H9 (cell line): ENCODE results near the gene NCKAP5. TPM values are rescaled to one million over a fixed set of nuclear protein-coding genes. Genes with fewer than 3 reads are reported as not detected.

ENCODE experiments used
- DNase-seq: peaks from one replicate; pipeline ENCODE4 v3.0.0-alpha.2; 2017
- H2AFZ ChIP-seq: one replicate; pipeline ENCODE4 v1.6.1; 2013; ENCODE audit warnings: mild to moderate bottlenecking, low read length, control low read depth, moderate library complexity
- H2AK5ac ChIP-seq: 2 replicates; pipeline ENCODE4 v1.6.1; 2013; ENCODE audit warnings: low read length, control low read depth, mixed read lengths; ENCODE audit not compliant: insufficient read length
- H2BK120ac ChIP-seq: one replicate; pipeline ENCODE4 v1.6.1; 2013; ENCODE audit warnings: low read depth, mild to moderate bottlenecking, low read length, control low read depth, inconsistent platforms; ENCODE audit not compliant: poor library complexity, severe bottlenecking
- H2BK12ac ChIP-seq: 2 replicates; pipeline ENCODE4 v1.6.1; 2013; ENCODE audit warnings: low read length, control low read depth, mixed read lengths, low read depth; ENCODE audit not compliant: insufficient read length
- H2BK15ac ChIP-seq: 2 replicates; pipeline ENCODE4 v1.6.1; 2013; ENCODE audit warnings: low read depth, low read length, control low read depth
- H2BK20ac ChIP-seq: one replicate; pipeline ENCODE4 v1.6.1; 2013; ENCODE audit warnings: low read depth, mild to moderate bottlenecking, low read length, control low read depth, inconsistent platforms; ENCODE audit not compliant: poor library complexity, severe bottlenecking
- H2BK5ac ChIP-seq: 2 replicates; pipeline ENCODE4 v1.6.1; 2013; ENCODE audit warnings: low read length, control low read depth, mixed read lengths; ENCODE audit not compliant: insufficient read length
- H3K14ac ChIP-seq: 2 replicates; pipeline ENCODE4 v1.6.1; 2013; ENCODE audit warnings: low read length, control low read depth; ENCODE audit not compliant: insufficient read depth
- H3K18ac ChIP-seq: 2 replicates; pipeline ENCODE4 v1.6.1; 2013; ENCODE audit warnings: low read depth, mild to moderate bottlenecking, mixed read lengths, low read length, control low read depth; ENCODE audit not compliant: insufficient read length
- H3K23ac ChIP-seq: 2 replicates; pipeline ENCODE4 v1.6.1; 2013; ENCODE audit warnings: low read length, control low read depth, mixed read lengths, low read depth; ENCODE audit not compliant: insufficient read length
- H3K23me2 ChIP-seq: 2 replicates; pipeline ENCODE4 v1.6.1; 2013; ENCODE audit warnings: low read depth, mild to moderate bottlenecking, mixed read lengths, low read length, control low read depth; ENCODE audit not compliant: insufficient read length, poor library complexity, severe bottlenecking
- H3K27ac ChIP-seq: 2 replicates; pipeline ENCODE4 v1.5.1; 2013; ENCODE audit warnings: low read length, control low read depth, mixed read lengths, low read depth; ENCODE audit not compliant: insufficient read length
- H3K27me3 ChIP-seq: 2 replicates; pipeline ENCODE4 v1.6.1; 2013; ENCODE audit warnings: low read length, control low read depth, inconsistent platforms; ENCODE audit not compliant: insufficient read depth
- H3K4ac ChIP-seq: 2 replicates; pipeline ENCODE4 v1.6.1; 2013; ENCODE audit warnings: low read depth, mild to moderate bottlenecking, control low read depth, inconsistent platforms, low read length, moderate library complexity
- H3K4me1 ChIP-seq: 2 replicates; pipeline ENCODE4 v1.6.1; 2013; ENCODE audit warnings: low read length, control low read depth, inconsistent platforms; ENCODE audit not compliant: insufficient read depth
- H3K4me2 ChIP-seq: 2 replicates; pipeline ENCODE4 v1.6.1; 2013; ENCODE audit warnings: low read length, control low read depth, mixed read lengths; ENCODE audit not compliant: insufficient read length, insufficient read depth
- H3K56ac ChIP-seq: 2 replicates; pipeline ENCODE4 v1.6.1; 2013; ENCODE audit warnings: low read depth, mild to moderate bottlenecking, mixed read lengths, low read length, control low read depth; ENCODE audit not compliant: insufficient read length
- H3K79me1 ChIP-seq: 2 replicates; pipeline ENCODE4 v1.6.1; 2013; ENCODE audit warnings: low read depth, mild to moderate bottlenecking, moderate library complexity, low read length, control low read depth, inconsistent platforms; ENCODE audit not compliant: insufficient read depth, poor library complexity, severe bottlenecking
- H3K79me2 ChIP-seq: 2 replicates; pipeline ENCODE4 v1.6.1; 2013; ENCODE audit warnings: low read length, control low read depth, inconsistent platforms; ENCODE audit not compliant: insufficient read depth
- H3K9ac ChIP-seq: 2 replicates; pipeline ENCODE4 v1.6.1; 2013; ENCODE audit warnings: low read length, control low read depth, mixed read lengths; ENCODE audit not compliant: insufficient read length; ENCODE audit errors: extremely low read depth
- H3K9me3 ChIP-seq: one replicate; pipeline ENCODE4 v1.6.1; 2013; ENCODE audit warnings: low read depth, low read length, inconsistent platforms; ENCODE audit not compliant: control insufficient read depth
- H3T11ph ChIP-seq: one replicate; pipeline ENCODE4 v1.6.1; 2013; ENCODE audit warnings: mild to moderate bottlenecking, low read length, control low read depth, inconsistent platforms
- H4K20me1 ChIP-seq: one replicate; pipeline ENCODE4 v1.6.1; 2013; ENCODE audit not compliant: control insufficient read depth, insufficient read length, insufficient read depth
- H4K5ac ChIP-seq: 2 replicates; pipeline ENCODE4 v1.6.1; 2013; ENCODE audit warnings: low read depth, mild to moderate bottlenecking, mixed read lengths, low read length, control low read depth; ENCODE audit not compliant: insufficient read length
- H4K8ac ChIP-seq: replicated peaks from 2 replicates; pipeline ENCODE4 v1.6.1; 2013; ENCODE audit warnings: low read length, control low read depth, mixed read lengths, low read depth; ENCODE audit not compliant: insufficient read length
- H4K91ac ChIP-seq: 2 replicates; pipeline ENCODE4 v1.6.1; 2013; ENCODE audit warnings: low read depth, mild to moderate bottlenecking, moderate library complexity, mixed read lengths, low read length, control low read depth; ENCODE audit not compliant: insufficient read length
- H3K27ac Mint-ChIP-seq, 3 experiments: 2 replicates in 2 of 3; 3 replicates in 1 of 3; pipeline ENCODE4 v1.8.0; 2020 to 2021; ENCODE audit warnings: mixed read lengths in 3 of 3, mild to moderate bottlenecking in 1 of 3, moderate library complexity in 1 of 3
- H3K27me3 Mint-ChIP-seq: 2 replicates; pipeline ENCODE4 v1.8.0; 2021; ENCODE audit warnings: low read depth, mild to moderate bottlenecking, moderate library complexity, mixed read lengths
- H3K36me3 Mint-ChIP-seq, 3 experiments: 2 replicates in 2 of 3; 3 replicates in 1 of 3; pipeline ENCODE4 v1.8.0; 2020 to 2021; ENCODE audit warnings: low read depth in 3 of 3, mixed read lengths in 3 of 3; ENCODE audit not compliant: insufficient read depth in 1 of 3
- H3K4me1 Mint-ChIP-seq, 2 experiments: 2 replicates each; pipeline ENCODE4 v1.8.0; 2020; ENCODE audit warnings: mixed read lengths in 2 of 2
- H3K4me3 Mint-ChIP-seq, 2 experiments: 2 replicates in 1 of 2; 3 replicates in 1 of 2; pipeline ENCODE4 v1.8.0; 2020 to 2021; ENCODE audit warnings: mild to moderate bottlenecking in 2 of 2, mixed read lengths in 2 of 2, moderate library complexity in 1 of 2
- H3K9me3 Mint-ChIP-seq, 2 experiments: 2 replicates in 1 of 2; 3 replicates in 1 of 2; pipeline ENCODE4 v1.8.0; 2020; ENCODE audit warnings: mild to moderate bottlenecking in 2 of 2, mixed read lengths in 2 of 2, moderate library complexity in 1 of 2
- total RNA-seq: library from RNA; stranded (reverse); gene quantifications from 2 replicates; pipeline ENCODE4 v1.2.1, GENCODE V29; 2021
- TF ChIP-seq, protein P1 (sequence below): fragments of 200-600 bp; sonication (generic); conservative IDR thresholded peaks from 3 replicates; pipeline ENCODE4 v1.8.0; 2021; ENCODE audit warnings: antibody characterized with exemption, mild to moderate bottlenecking

Gene NCKAP5
- total RNA-seq, 1 experiment from 2014 or later: 0.26 TPM

DNA sequence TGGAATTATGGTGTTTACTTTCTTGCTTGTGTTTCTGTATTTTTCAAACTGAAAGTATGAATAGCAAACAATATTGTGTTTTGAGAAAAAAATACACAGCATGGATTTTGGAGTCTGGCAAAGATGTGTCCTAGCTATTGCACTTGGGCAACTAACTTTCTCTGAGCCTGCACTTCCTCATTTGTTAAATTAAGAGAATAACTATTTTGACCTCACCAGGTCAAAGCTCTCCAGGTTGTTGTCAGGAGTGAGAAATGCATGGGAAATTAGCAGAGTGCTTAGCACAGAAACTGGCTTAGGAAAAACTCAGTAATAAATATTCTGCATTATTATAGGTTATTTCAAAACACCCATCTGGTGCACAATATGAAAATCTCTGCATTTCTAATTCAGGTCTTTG lies 926.4 kb downstream of the NCKAP5 start:
- H3T11ph ChIP-seq: no peak overlapping the region
- no peak overlapping the region for H2BK20ac ChIP-seq
- no peaks in the 10 kb centered on the region for H3K9me3 ChIP-seq
- no peak for DNase-seq
- no peak overlapping the region for H3K4me2 ChIP-seq
- Mint-ChIP-seq H3K27ac (no peak overlapping the region), H3K27me3 (no peaks in the 10 kb centered on the region), H3K4me1 (peaks cover 25 to 33% of the 10 kb centered on the region in 2 experiments), H3K36me3 (peaks cover 0 to 1% (median 0%) of the 10 kb centered on the region in 3 experiments; a peak in 1 of 7 replicates), H3K9me3 (no peaks in the 10 kb centered on the region), H3K4me3 (no peak overlapping the region)
- H3K18ac ChIP-seq: no peak overlapping the region
- no peaks in the 10 kb centered on the region for H3K79me1 ChIP-seq
- no peaks in the 10 kb centered on the region for H3K23me2 ChIP-seq
- H4K20me1 ChIP-seq: no peaks in the 10 kb centered on the region
- no peak overlapping the region for H4K91ac ChIP-seq
- H3K4ac ChIP-seq: no peak overlapping the region
- no peak overlapping the region for H2AK5ac ChIP-seq
- no peak overlapping the region for H2BK12ac ChIP-seq
- no peak overlapping the region for H3K27ac ChIP-seq
- no peak overlapping the region for H3K9ac ChIP-seq
- no peak overlapping the region for H3K14ac ChIP-seq
- no peaks in the 10 kb centered on the region for H3K27me3 ChIP-seq
- no peak overlapping the region for H4K8ac ChIP-seq
- TF ChIP-seq, protein P1, sequence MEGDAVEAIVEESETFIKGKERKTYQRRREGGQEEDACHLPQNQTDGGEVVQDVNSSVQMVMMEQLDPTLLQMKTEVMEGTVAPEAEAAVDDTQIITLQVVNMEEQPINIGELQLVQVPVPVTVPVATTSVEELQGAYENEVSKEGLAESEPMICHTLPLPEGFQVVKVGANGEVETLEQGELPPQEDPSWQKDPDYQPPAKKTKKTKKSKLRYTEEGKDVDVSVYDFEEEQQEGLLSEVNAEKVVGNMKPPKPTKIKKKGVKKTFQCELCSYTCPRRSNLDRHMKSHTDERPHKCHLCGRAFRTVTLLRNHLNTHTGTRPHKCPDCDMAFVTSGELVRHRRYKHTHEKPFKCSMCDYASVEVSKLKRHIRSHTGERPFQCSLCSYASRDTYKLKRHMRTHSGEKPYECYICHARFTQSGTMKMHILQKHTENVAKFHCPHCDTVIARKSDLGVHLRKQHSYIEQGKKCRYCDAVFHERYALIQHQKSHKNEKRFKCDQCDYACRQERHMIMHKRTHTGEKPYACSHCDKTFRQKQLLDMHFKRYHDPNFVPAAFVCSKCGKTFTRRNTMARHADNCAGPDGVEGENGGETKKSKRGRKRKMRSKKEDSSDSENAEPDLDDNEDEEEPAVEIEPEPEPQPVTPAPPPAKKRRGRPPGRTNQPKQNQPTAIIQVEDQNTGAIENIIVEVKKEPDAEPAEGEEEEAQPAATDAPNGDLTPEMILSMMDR: no peak
- H3K23ac ChIP-seq: no peak overlapping the region
- no peak overlapping the region for H2BK120ac ChIP-seq
- H2BK15ac ChIP-seq: no peak overlapping the region
- no peak overlapping the region for H2BK5ac ChIP-seq
- H3K4me1 ChIP-seq: no peaks in the 10 kb centered on the region
- no peak overlapping the region for H4K5ac ChIP-seq
- no peak overlapping the region for H2AFZ ChIP-seq
- H3K56ac ChIP-seq: no peak overlapping the region
- H3K79me2 ChIP-seq: no peaks in the 10 kb centered on the region
